ENCODE data around the gene SERPINI1.

SERPINI1 gene

GRCh38 chr3:167736264-167736787, 805 bp downstream of the SERPINI1 start:
- no peak for DNase-seq

GRCh38 chr3:167736997-167737396, 1.5 kb downstream of the SERPINI1 start:
- DNase-seq = no peak

- DNase-seq = no peak
Observed at GRCh38 chr3:167738037-167738436, 2.5 kb downstream of the SERPINI1 start.

DNA sequence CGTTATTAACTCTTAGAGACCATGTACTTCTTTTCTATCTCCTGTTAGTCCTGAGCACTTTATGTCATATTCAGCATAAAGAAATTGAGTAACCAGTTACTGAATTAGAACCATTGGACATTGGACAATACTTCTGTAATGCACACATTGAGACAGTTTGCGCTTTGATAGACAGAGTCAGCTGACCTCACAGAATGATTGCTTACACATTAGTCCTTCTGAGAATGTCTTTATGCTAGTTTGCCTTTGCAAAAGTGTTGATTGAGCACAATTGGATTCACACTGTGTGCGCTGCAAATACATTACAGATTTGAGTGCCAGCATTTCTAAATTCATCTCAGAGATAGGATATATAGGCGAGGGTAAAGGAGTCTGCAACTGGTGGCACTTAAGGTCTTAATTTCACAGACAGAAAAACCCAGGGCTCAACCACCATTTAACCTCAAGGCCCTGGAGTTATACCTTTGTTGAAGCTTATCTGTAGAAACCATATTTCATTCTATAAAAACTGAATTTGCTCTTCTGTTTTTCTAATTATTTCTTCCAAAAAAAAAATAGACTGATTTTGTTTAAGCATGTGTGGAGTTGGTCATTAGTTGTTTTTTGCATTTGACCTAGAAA, 3.8 kb downstream of the SERPINI1 start:
- DNase-seq = no peak

- peak; percentile 14 for DNase-seq
Observed at GRCh38 chr3:167740961-167741587, 5.6 kb downstream of the SERPINI1 start.

DNA sequence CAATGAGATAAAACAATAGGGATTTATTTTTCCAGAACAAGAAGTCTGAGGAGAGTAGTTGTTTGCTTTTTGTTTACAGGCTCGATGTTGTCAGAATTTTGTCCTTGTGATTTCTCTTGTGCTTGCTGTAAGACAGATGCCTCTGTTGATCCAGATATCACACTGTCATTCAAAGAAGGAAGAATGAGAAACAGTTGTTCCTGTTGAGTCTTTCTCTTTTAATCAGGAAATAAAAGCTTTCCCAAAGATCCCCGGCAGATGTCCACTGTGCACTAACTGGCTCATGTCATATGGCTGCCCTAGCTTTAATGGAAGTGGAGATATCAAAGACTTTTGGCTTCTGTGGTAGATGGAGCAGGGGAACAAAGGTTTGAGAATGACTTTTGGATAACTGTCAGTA, 6.8 kb downstream of the SERPINI1 start:
- no peak for DNase-seq

- DNase-seq = no peak
Observed at GRCh38 chr3:167743799-167744198, 8.3 kb downstream of the SERPINI1 start.

DNA sequence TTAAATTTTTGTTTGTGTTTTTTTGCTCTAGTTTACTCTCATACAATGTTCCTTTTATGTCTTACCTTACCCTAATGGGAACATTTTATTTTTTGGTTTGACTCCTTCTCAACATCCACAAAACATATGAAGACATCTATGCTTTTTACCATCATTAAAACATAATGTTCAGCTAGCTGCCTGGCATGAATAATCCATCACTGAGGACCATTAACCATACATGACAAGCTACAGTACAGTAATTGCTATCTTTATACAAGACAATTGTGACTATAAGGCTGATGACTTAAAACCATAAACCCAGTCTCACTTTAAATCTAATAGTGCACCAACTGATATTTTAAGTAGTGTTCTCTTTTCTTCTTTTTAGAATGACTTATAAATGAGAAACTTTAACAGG, 13.7 kb downstream of the SERPINI1 start:
- no peak for DNase-seq

- no peak for DNase-seq
Observed at GRCh38 chr3:167749728-167750127, 14.2 kb downstream of the SERPINI1 start.

GRCh38 chr3:167750272-167750971, 14.9 kb downstream of the SERPINI1 start:
- no peak for DNase-seq

DNA sequence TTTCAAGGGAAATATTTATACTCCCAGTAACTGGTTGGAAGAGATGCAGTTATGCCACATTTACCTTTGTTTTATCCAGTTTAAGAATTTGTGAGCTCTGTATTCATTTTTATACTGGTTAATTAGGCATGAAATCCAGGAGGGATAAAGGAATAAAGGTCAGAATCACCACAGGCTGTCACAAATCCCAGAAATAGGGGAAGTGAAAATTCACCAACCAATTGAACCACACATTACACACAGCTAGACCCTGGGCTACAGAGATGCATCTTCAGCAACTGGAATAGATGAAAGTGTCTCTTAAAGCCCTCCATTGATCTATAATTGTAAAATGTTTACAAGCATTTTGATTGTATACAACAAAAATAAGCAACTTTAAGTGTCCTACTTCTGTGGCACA, 18.5 kb downstream of the SERPINI1 start:
- DNase-seq = no peak

- no peak for DNase-seq
Observed at GRCh38 chr3:167761302-167761701, 25.8 kb downstream of the SERPINI1 start.

DNA sequence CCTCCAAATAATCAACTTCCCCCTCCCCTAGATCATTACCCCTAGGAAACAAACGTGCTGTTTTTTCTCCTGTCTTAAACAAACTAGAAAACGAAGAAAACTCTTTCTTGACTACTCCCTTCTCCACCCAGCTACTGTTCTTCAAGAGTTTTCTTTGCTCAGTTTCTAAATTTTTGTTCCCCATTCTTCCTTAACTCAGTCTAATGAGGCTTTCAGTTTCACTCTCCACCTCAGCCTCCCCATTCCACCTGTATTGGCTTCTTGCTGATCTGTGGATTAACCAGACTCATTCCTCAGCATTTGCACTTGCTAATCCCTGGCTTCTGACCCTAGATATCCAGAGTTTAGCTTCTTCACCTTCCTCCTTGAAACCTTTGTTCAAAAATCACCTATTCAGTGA, 26.8 kb downstream of the SERPINI1 start:
- DNase-seq = no peak

GRCh38 chr3:167772992-167773391, 37.5 kb downstream of the SERPINI1 start:
- no peak for DNase-seq

DNA sequence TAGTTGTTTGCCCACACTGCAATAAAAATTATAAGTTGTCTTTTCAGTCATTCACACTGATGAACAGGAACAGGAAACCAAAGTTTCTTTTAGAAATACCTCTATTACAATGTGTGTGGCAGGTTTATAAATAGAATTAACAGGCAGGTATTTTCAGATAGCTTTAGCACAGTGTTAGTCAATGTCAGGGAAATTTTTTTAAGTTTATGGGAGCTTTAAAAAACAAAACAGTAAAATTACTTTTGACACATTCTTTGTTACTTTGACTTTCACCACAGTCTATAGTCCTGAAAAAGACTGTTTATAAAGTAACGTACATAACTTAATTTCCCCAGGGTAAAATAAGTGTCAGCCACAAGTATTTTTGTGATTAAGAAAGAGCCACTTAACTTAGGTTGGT, 38.1 kb downstream of the SERPINI1 start:
- no peak for DNase-seq

DNA sequence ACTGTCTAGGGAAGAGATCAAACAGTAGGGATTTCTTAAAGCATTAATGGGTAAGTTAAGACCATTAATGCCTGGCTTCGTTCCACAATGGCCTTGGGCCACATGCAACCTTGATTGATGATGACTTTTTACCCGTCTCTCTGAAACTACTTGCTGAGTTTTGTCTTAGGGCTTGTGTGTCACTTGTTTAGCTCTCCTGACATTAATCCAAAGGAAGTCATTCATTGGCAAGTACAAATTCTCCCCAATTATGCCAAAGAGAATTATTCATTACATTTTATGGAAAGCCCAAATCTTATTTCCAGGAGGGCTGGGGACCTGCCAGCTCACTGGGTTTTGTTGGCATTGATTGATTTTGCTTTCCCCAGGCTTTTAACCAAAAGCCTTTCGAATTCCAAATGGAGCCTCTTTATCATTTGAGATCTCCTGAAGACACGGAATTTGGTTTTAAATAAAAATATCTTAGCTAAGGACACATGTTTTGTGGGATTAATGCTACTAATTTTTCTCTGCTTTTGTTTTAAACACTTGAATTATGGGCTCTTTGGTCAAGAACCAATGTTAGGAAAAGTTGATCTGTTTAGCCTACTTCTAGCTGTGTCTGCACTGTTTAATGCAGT, 40.7 kb downstream of the SERPINI1 start:
- DNase-seq = no peak

DNA sequence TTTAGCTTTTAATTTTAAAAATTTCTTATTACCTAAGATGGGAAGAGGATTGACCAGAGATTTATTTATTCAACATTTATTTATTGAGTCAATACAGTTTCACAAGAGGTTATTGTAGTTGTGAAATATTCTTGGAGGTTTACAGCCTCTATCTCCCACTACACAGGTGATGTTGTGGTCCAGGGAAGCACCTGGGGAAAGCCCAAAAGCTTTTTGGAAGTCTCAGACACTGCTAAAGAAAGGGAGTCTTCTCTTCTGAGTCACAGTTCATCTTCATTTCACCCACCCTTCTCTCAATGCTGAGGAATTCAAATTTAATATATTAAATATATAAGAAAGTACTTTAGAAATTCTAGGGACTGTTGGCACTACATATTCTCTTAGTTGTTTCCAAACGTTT, 41.8 kb downstream of the SERPINI1 start:
- DNase-seq = no peak

GRCh38 chr3:167780214-167780883, 44.8 kb downstream of the SERPINI1 start:
- no peak for DNase-seq

GRCh38 chr3:167783781-167784180, 48.3 kb downstream of the SERPINI1 start:
- no peak for DNase-seq

DNA sequence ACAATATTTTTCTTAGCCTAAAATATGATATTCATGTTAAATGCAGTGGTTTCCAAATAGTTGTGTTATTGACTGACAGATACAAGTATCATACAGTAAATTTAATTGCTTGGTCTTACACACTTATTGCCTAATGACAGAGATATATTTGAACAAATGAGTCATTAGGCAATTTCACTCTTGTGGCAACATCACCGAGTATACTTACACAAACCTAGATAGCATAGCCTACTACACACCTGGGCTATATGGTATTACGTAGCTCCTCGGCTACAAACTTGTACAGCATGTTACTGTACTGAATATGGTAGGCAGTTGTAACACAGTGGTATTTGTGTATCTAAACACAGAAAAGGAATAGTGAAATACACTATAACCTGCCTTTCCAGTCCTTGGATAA, 50.3 kb downstream of the SERPINI1 start:
- DNase-seq = no peak

- no peak for DNase-seq
Observed at GRCh38 chr3:167787440-167787839, 51.9 kb downstream of the SERPINI1 start.

DNA sequence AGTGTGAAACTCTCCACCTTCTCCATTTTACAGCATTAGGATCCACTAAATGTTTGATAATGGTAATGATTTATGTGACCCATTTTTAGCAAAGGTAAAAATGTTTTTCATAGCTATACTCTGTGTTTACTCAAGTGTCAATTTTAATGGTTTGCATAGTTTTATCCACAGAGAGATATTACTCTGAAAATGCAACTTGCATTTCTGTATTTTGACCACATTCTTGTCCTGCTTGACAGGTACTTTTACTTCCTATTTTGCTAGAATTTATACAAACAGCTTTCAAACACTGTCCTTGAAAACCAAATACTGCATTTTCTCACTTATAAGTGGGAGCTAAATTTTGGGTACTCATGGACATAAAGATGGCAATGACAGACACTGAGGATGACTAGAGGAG, 62.9 kb downstream of the SERPINI1 start:
- no peak for DNase-seq

GRCh38 chr3:167808910-167809309, 73.4 kb downstream of the SERPINI1 start:
- DNase-seq = no peak
